IMR-90 (cell line): ENCODE data around the gene RRP9. TPM values are rescaled to one million over a fixed set of nuclear protein-coding genes. Genes with fewer than 3 reads are reported as not detected.

ENCODE experiments used
- ATAC-seq: fragments of 200-7000 bp; cut with Tn5 transposase; 2 replicates; pipeline ENCODE4 v1.9.1; 2020; ENCODE audit warnings: low read depth, mild to moderate bottlenecking, moderate library complexity
- BruUV-seq: library from RNA; stranded (reverse); fragments of 400-500 nt; replicated peaks from 2 replicates; lab custom pipeline; 2021; lab: Mats Ljungman, UMichigan
- CTCF ChIA-PET: fragments of 300-600 bp; formaldehyde crosslinking; extraction: SDS; loops from one replicate; lab custom pipeline; 2021; ENCODE audit warnings: antibody characterized with exemption; lab: Yijun Ruan, JAX
- POLR2A ChIA-PET: fragments of 300-600 bp; sonication (Branson Sonifier 250); formaldehyde crosslinking; loops from one replicate; lab custom pipeline; 2022; ENCODE audit warnings: antibody characterized with exemption; ENCODE audit not compliant: unreplicated experiment; lab: Charles Lee
- DNase-seq: peaks from one replicate; pipeline ENCODE4 v3.0.0; 2013
- H2AFZ ChIP-seq: replicated peaks from 2 replicates; pipeline ENCODE3; 2013; ENCODE audit warnings: low read length, mild to moderate bottlenecking; ENCODE audit not compliant: poor library complexity
- H2AK5ac ChIP-seq: 2 replicates; pipeline ENCODE4 v1.6.1; 2013; ENCODE audit warnings: low read depth, low read length, inconsistent platforms
- H2AK9ac ChIP-seq: replicated peaks from 2 replicates; pipeline ENCODE3; 2013; ENCODE audit warnings: mild to moderate bottlenecking, low read depth, low read length, moderate library complexity; ENCODE audit not compliant: poor library complexity
- H2BK120ac ChIP-seq: 2 replicates; pipeline ENCODE4 v1.6.1; 2013; ENCODE audit warnings: low read depth, low read length, inconsistent platforms
- H2BK15ac ChIP-seq: 3 replicates; pipeline ENCODE4 v1.6.1; 2013; ENCODE audit warnings: low read depth, low read length, inconsistent platforms
- H2BK20ac ChIP-seq: 2 replicates; pipeline ENCODE4 v1.6.1; 2013; ENCODE audit warnings: low read depth, mild to moderate bottlenecking, inconsistent platforms, low read length, moderate library complexity
- H2BK5ac ChIP-seq: 2 replicates; pipeline ENCODE4 v1.6.1; 2013; ENCODE audit warnings: mild to moderate bottlenecking, low read depth, low read length, inconsistent platforms; ENCODE audit not compliant: poor library complexity, severe bottlenecking
- H3K14ac ChIP-seq: replicated peaks from 2 replicates; pipeline ENCODE4 v1.6.1; 2013; ENCODE audit warnings: low read depth, low read length, inconsistent platforms
- H3K18ac ChIP-seq: 2 replicates; pipeline ENCODE4 v1.6.1; 2013; ENCODE audit warnings: low read depth, low read length, control low read depth
- H3K23ac ChIP-seq: 2 replicates; pipeline ENCODE4 v1.6.1; 2013; ENCODE audit warnings: low read depth, low read length, inconsistent platforms
- H3K27ac ChIP-seq: 2 replicates; pipeline ENCODE4 v1.5.1; 2013; ENCODE audit warnings: mild to moderate bottlenecking, control low read depth, low read length; ENCODE audit not compliant: insufficient read depth
- H3K27me3 ChIP-seq: 2 replicates; pipeline ENCODE4 v1.6.1; 2013; ENCODE audit warnings: low read length; ENCODE audit not compliant: control insufficient read depth, insufficient read depth
- H3K36me3 ChIP-seq: 2 replicates; pipeline ENCODE4 v1.6.1; 2013; ENCODE audit warnings: low read length, mixed read lengths; ENCODE audit not compliant: control insufficient read depth, insufficient read depth
- H3K4ac ChIP-seq: 2 replicates; pipeline ENCODE4 v1.6.1; 2013; ENCODE audit warnings: low read depth, low read length, inconsistent platforms
- H3K4me1 ChIP-seq: 2 replicates; pipeline ENCODE4 v1.6.1; 2013; ENCODE audit warnings: low read length, mixed read lengths; ENCODE audit not compliant: control insufficient read depth, insufficient read depth
- H3K4me2 ChIP-seq: 2 replicates; pipeline ENCODE4 v1.6.1; 2013; ENCODE audit warnings: low read depth, mild to moderate bottlenecking, control low read depth, low read length, moderate library complexity
- H3K4me3 ChIP-seq: 2 replicates; pipeline ENCODE4 v1.5.1; 2013; ENCODE audit warnings: low read depth, mild to moderate bottlenecking, control low read depth, low read length, moderate library complexity; ENCODE audit not compliant: insufficient read depth
- H3K56ac ChIP-seq: 2 replicates; pipeline ENCODE4 v1.6.1; 2013; ENCODE audit warnings: low read length, inconsistent platforms; ENCODE audit not compliant: insufficient read depth; ENCODE audit errors: extremely low read depth
- H3K79me1 ChIP-seq, 2 experiments: 2 replicates each; pipeline ENCODE4 v1.6.1; 2013; ENCODE audit warnings: low read length in 2 of 2, inconsistent platforms in 1 of 2, low read depth in 1 of 2
- H3K9ac ChIP-seq: 2 replicates; pipeline ENCODE4 v1.6.1; 2013; ENCODE audit warnings: low read depth, low read length, control low read depth
- H3K9me1 ChIP-seq: 2 replicates; pipeline ENCODE4 v1.6.1; 2013; ENCODE audit warnings: low read length, inconsistent platforms; ENCODE audit not compliant: insufficient read depth
- H3K9me3 ChIP-seq: 2 replicates; pipeline ENCODE4 v1.6.1; 2013; ENCODE audit warnings: low read length; ENCODE audit not compliant: control insufficient read depth, insufficient read depth
- H4K20me1 ChIP-seq: 2 replicates; pipeline ENCODE4 v1.6.1; 2013; ENCODE audit warnings: low read length, inconsistent platforms; ENCODE audit not compliant: insufficient read depth
- H4K5ac ChIP-seq: 2 replicates; pipeline ENCODE4 v1.6.1; 2013; ENCODE audit warnings: mild to moderate bottlenecking, low read depth, low read length, control low read depth
- H4K8ac ChIP-seq, 2 experiments: 2 replicates each; pipeline ENCODE4 v1.6.1; 2013; ENCODE audit warnings: low read depth in 2 of 2, low read length in 2 of 2, control low read depth in 1 of 2, inconsistent platforms in 1 of 2
- H4K91ac ChIP-seq: 2 replicates; pipeline ENCODE4 v1.6.1; 2013; ENCODE audit warnings: low read depth, low read length, inconsistent platforms; ENCODE audit not compliant: insufficient read depth
- BHLHE40 ChIP-seq: fragments of 150-350 bp; IDR thresholded peaks from 2 replicates; pipeline ENCODE4 v1.6.1; 2016; ENCODE audit warnings: mild to moderate bottlenecking, low read depth, low read length
- CEBPB ChIP-seq: IDR thresholded peaks from 2 replicates; pipeline ENCODE4 v1.6.1; 2012; ENCODE audit warnings: low read depth, low read length, improper control_type of control experiment
- CHD1 ChIP-seq: IDR thresholded peaks from 2 replicates; pipeline ENCODE4 v1.6.1; 2012; ENCODE audit warnings: low read depth, low read length, improper control_type of control experiment
- ELK1 ChIP-seq: fragments of 150-350 bp; IDR thresholded peaks from 2 replicates; pipeline ENCODE4 v1.6.1; 2016; ENCODE audit warnings: low read depth, mild to moderate bottlenecking, low read length, moderate library complexity, borderline replicate concordance
- FOS ChIP-seq: fragments of 150-350 bp; IDR thresholded peaks from 2 replicates; pipeline ENCODE4 v1.6.1; 2016; ENCODE audit warnings: low read depth, low read length
- MAFK ChIP-seq: IDR thresholded peaks from 2 replicates; pipeline ENCODE4 v1.6.1; 2012; ENCODE audit warnings: low read depth, low read length, improper control_type of control experiment
- MAZ ChIP-seq: IDR thresholded peaks from 2 replicates; pipeline ENCODE4 v1.6.1; 2012; ENCODE audit warnings: low read depth, mild to moderate bottlenecking, low read length, improper control_type of control experiment, moderate library complexity, borderline replicate concordance
- MXI1 ChIP-seq: IDR thresholded peaks from 2 replicates; pipeline ENCODE4 v1.6.1; 2012; ENCODE audit warnings: low read depth, mild to moderate bottlenecking, low read length, moderate library complexity, borderline replicate concordance
- NFE2L2 ChIP-seq: fragments of 150-350 bp; IDR thresholded peaks from 2 replicates; pipeline ENCODE4 v1.6.1; 2016; ENCODE audit warnings: low read depth, mild to moderate bottlenecking, low read length
- POLR2A ChIP-seq: IDR thresholded peaks from 2 replicates; pipeline ENCODE4 v1.6.1; 2012; ENCODE audit warnings: mild to moderate bottlenecking, low read depth, low read length
- RAD21 ChIP-seq: IDR thresholded peaks from 2 replicates; pipeline ENCODE4 v1.6.1; 2012; ENCODE audit warnings: low read length, improper control_type of control experiment
- RCOR1 ChIP-seq: IDR thresholded peaks from 2 replicates; pipeline ENCODE4 v1.6.1; 2012; ENCODE audit warnings: mild to moderate bottlenecking, low read length, improper control_type of control experiment; ENCODE audit not compliant: insufficient replicate concordance
- RFX5 ChIP-seq: IDR thresholded peaks from 2 replicates; pipeline ENCODE4 v1.8.0; 2012; ENCODE audit warnings: low read depth, mild to moderate bottlenecking, low read length, moderate library complexity
- SMC3 ChIP-seq: fragments of 150-350 bp; IDR thresholded peaks from 2 replicates; pipeline ENCODE4 v1.6.1; 2016; ENCODE audit warnings: low read depth, mild to moderate bottlenecking, antibody characterized with exemption, low read length, moderate library complexity
- WGBS, 2 experiments: methylation state at CpG; one replicate each; pipeline versions ENCODE4 v1.1.5 to v1.1.7; 2013; ENCODE audit warnings: missing lambda C conversion rate in 2 of 2; ENCODE audit not compliant: insufficient read length in 1 of 2; ENCODE audit errors: extremely low coverage in 2 of 2; 5-methylcytosine and 5-hydroxymethylcytosine counted together
- dilution Hi-C: fragments of 300-500 bp; cut with HindIII; formaldehyde crosslinking; loops from one replicate; pipeline ENCODE4 v1.14.3; 2018; ENCODE audit warnings: low sequenced_read_pairs; ENCODE audit not compliant: unreplicated experiment
- in situ Hi-C: fragments of 300-500 bp; cut with MboI; formaldehyde crosslinking; loops from 3 replicates; pipeline ENCODE4 v1.14.3; 2019; ENCODE audit warnings: low sequenced_read_pairs, inconsistent platforms, mixed read lengths
- intact Hi-C: fragments of 100-400 bp; cut with micrococcal nuclease; formaldehyde crosslinking; loops from 2 replicates; pipeline ENCODE4 v1.10.0; 2022
- polyA plus RNA-seq, 3 experiments: library from polyadenylated mRNA; depleted of rRNA; stranded (reverse); fragments of >200 nt; gene quantifications; 2 replicates each; pipeline ENCODE4 v1.2.3, GENCODE V29; 2012; ENCODE audit warnings: low replicate concordance in 1 of 3
- total RNA-seq: library from RNA; depleted of rRNA; stranded (reverse); fragments of >200 nt; gene quantifications from 2 replicates; pipeline ENCODE4 v1.2.3, GENCODE V29; 2012
- TF ChIP-seq, protein P1 (sequence below): conservative IDR thresholded peaks from 2 replicates; pipeline ENCODE4 v1.5.1; 2012; ENCODE audit warnings: mild to moderate bottlenecking, low read depth, low read length, improper control_type of control experiment
- TF ChIP-seq, protein P2 (sequence below): fragments of 150-350 bp; IDR thresholded peaks from 2 replicates; pipeline ENCODE4 v1.6.1; 2017; ENCODE audit warnings: mild to moderate bottlenecking, antibody characterized with exemption, low read length, low read depth

The RRP9 gene
- total and polyA plus RNA-seq, 2 of the 4 experiments (the other 2 are of a cell fraction), result 30.9 to 39.8 TPM

DNA sequence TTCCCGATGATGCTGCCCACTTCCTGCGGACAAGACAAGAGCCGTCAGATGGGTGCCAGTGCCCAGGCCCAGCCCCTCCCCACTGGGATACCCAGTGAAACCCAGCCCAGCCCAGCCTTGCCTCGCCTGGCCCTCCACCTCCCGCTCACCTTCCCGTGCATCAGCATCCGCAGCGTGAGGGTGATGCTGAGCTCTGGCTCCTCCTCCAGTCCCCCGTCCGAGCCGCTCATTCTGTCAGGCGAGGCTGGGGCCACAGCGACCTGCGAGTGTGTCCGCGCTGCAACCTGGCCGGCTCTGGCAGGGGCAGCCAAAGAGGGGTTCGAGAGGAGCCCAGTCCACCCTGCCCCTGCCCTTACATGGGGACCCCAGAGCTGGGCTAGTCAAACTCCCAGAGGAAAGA is 19.3 kb upstream of the RRP9 start:
- H3K9ac ChIP-seq, result no peak overlapping the region
- TF ChIP-seq, protein P1, sequence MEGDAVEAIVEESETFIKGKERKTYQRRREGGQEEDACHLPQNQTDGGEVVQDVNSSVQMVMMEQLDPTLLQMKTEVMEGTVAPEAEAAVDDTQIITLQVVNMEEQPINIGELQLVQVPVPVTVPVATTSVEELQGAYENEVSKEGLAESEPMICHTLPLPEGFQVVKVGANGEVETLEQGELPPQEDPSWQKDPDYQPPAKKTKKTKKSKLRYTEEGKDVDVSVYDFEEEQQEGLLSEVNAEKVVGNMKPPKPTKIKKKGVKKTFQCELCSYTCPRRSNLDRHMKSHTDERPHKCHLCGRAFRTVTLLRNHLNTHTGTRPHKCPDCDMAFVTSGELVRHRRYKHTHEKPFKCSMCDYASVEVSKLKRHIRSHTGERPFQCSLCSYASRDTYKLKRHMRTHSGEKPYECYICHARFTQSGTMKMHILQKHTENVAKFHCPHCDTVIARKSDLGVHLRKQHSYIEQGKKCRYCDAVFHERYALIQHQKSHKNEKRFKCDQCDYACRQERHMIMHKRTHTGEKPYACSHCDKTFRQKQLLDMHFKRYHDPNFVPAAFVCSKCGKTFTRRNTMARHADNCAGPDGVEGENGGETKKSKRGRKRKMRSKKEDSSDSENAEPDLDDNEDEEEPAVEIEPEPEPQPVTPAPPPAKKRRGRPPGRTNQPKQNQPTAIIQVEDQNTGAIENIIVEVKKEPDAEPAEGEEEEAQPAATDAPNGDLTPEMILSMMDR, result no peak
- no peak for TF ChIP-seq ELK1
- TF ChIP-seq FOS, result no peak
- TF ChIP-seq CEBPB, result no peak
- TF ChIP-seq SMC3, result no peak
- TF ChIP-seq RFX5, result no peak
- no peak for TF ChIP-seq MXI1
- no peak for TF ChIP-seq MAZ
- TF ChIP-seq RAD21, result no peak
- no peak for TF ChIP-seq BHLHE40
- no peak for TF ChIP-seq RCOR1
- no peak for TF ChIP-seq CHD1
- no peak for TF ChIP-seq MAFK
- TF ChIP-seq NFE2L2, result no peak
- no peak for TF ChIP-seq POLR2A
- TF ChIP-seq, protein P2, sequence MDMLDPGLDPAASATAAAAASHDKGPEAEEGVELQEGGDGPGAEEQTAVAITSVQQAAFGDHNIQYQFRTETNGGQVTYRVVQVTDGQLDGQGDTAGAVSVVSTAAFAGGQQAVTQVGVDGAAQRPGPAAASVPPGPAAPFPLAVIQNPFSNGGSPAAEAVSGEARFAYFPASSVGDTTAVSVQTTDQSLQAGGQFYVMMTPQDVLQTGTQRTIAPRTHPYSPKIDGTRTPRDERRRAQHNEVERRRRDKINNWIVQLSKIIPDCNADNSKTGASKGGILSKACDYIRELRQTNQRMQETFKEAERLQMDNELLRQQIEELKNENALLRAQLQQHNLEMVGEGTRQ, result no peak
- H4K8ac ChIP-seq, result no peak overlapping the region
- no peak overlapping the region for H2BK20ac ChIP-seq
- DNase-seq (no peak), ATAC-seq (no peak)
- no peak overlapping the region for H3K4me2 ChIP-seq
- in situ Hi-C loops (loop anchor here (25.0 kb wide), 1 partner anchor 1624 kb away; the partner anchor contains the start of genes RASSF1, TUSC2 and ZMYND10), intact Hi-C loops (no loop called here), dilution Hi-C loops (no loop called here)
- no peak overlapping the region for H3K4me3 ChIP-seq
- H3K4me1 ChIP-seq, result peaks cover 16% of the 10 kb centered on the region
- H3K27me3 ChIP-seq, result no peaks in the 10 kb centered on the region
- H2AK9ac ChIP-seq, result no peak overlapping the region
- H4K5ac ChIP-seq, result no peak overlapping the region
- H3K27ac ChIP-seq, result no peak overlapping the region
- ChIA-PET POLR2A (interaction anchor here (0.6 kb wide), 1 partner anchor 94 kb away, joined by 4 read pairs; no protein-coding TSS in a partner anchor), CTCF (no interaction called here)
- H3K9me1 ChIP-seq, result peaks cover 8% of the 10 kb centered on the region
- H4K20me1 ChIP-seq, result peaks cover 20% of the 10 kb centered on the region; the same call in 1 of the 2 replicates
- H2BK15ac ChIP-seq, result no peak overlapping the region
- H3K36me3 ChIP-seq, result peaks cover 32% of the 10 kb centered on the region
- H3K56ac ChIP-seq, result no peak overlapping the region
- no peak overlapping the region for H3K18ac ChIP-seq
- H2BK120ac ChIP-seq, result no peak overlapping the region
- 95% methylated on average over 12 of the region's 18 CpGs; no CpG with 5 or more reads in 1 of the 2 experiments for WGBS, 2 experiments
- BruUV-seq, result no TSS peak
- H3K23ac ChIP-seq, result no peak overlapping the region
- no peak overlapping the region for H3K4ac ChIP-seq
- no peak overlapping the region for H4K91ac ChIP-seq
- H3K79me1 ChIP-seq, result peaks cover 22 to 44% of the 10 kb centered on the region in 2 experiments
- H2BK5ac ChIP-seq, result no peak overlapping the region
- H2AFZ ChIP-seq, result no peak overlapping the region
- no peak overlapping the region for H3K14ac ChIP-seq
- no peaks in the 10 kb centered on the region for H3K9me3 ChIP-seq
- H2AK5ac ChIP-seq, result no peak overlapping the region
